Heart left ventricle (tissue), 16 donors: ENCODE measurements around the gene GSG1L. TPM values are rescaled to one million over a fixed set of nuclear protein-coding genes. Genes with fewer than 3 reads are reported as not detected.

Experiments used
- ATAC-seq, 4 donors: fragments of 200-7000 bp; cut with Tn5 transposase; one replicate each; pipeline ENCODE4 v1.9.1; 2020 to 2022; ENCODE audit warnings: moderate library complexity in 4 of 4, mild to moderate bottlenecking in 3 of 4, moderate number of reproducible peaks in 1 of 4
- DNase-seq, 5 donors: peaks; one replicate each; pipeline ENCODE4 v3.0.0-alpha.2; 2020
- H3K27ac ChIP-seq, 12 donors: fragments of 200-600 bp; sonication (generic) in 4 of 12; one replicate each; pipeline versions ENCODE4 v1.5.0 to v1.8.0; 2016 to 2022; ENCODE audit warnings: mild to moderate bottlenecking in 2 of 12
- H3K27me3 ChIP-seq, 9 donors: fragments of 200-600 bp; sonication (generic) in 2 of 9; one replicate each; pipeline versions ENCODE4 v1.5.1 to v1.8.0; 2016 to 2022; ENCODE audit warnings: mild to moderate bottlenecking in 3 of 9
- H3K36me3 ChIP-seq, 9 donors: fragments of 200-600 bp; sonication (generic) in 2 of 9; one replicate each; pipeline versions ENCODE4 v1.5.0 to v1.8.0; 2018 to 2022; ENCODE audit warnings: mild to moderate bottlenecking in 2 of 9
- H3K4me1 ChIP-seq, 12 donors: fragments of 200-600 bp; sonication (generic) in 4 of 12; one replicate each; pipeline versions ENCODE4 v1.5.0 to v1.8.0; 2016 to 2022; ENCODE audit warnings: mild to moderate bottlenecking in 3 of 12
- H3K4me3 ChIP-seq, 12 donors: fragments of 200-600 bp; sonication (generic) in 4 of 12; one replicate each; pipeline versions ENCODE4 v1.5.0 to v1.8.0; 2017 to 2022; ENCODE audit warnings: mild to moderate bottlenecking in 9 of 12, moderate library complexity in 4 of 12
- H3K9me3 ChIP-seq, 12 donors: fragments of 200-600 bp; sonication (generic) in 4 of 12; one replicate each; pipeline versions ENCODE4 v1.5.0 to v1.8.0; 2016 to 2022; ENCODE audit warnings: mild to moderate bottlenecking in 1 of 12
- POLR2A ChIP-seq, 2 donors: fragments of 450-650 bp; IDR thresholded peaks; one replicate each; pipeline ENCODE4 v1.6.1; 2017; ENCODE audit warnings: antibody characterized with exemption in 2 of 2, mild to moderate bottlenecking in 2 of 2, moderate library complexity in 2 of 2
- WGBS, 4 donors: extraction: QIAGEN DNeasy Blood & Tissue Kit in 2 of 4; methylation state at CpG; one replicate each; pipeline versions ENCODE4 v1.1.5 to v1.1.7; 2013 to 2018; 5-methylcytosine and 5-hydroxymethylcytosine counted together
- intact Hi-C, 10 donors: fragments of 100-400 bp; cut with DNase I; formaldehyde crosslinking; loops; one replicate each; pipeline versions ENCODE4 v1.11.1 to v1.14.2; 2022
- polyA plus RNA-seq, 2 donors: library from polyadenylated mRNA; stranded (reverse); fragments of 200-250 nt; gene quantifications; one replicate each; pipeline ENCODE4 v1.2.3, GENCODE V29; 2013
- total RNA-seq, 9 donors: library from RNA; depleted of rRNA in 2 of 9; stranded (reverse); fragments of >200 nt in 2 of 9; fragmentation: NEBNext Ultra II Directional in 3 of 9; extraction: Animal tissue kit (Norgen Biotek cat#: 25700) in 3 of 9; gene quantifications; one replicate each; pipeline versions ENCODE4 v1.1.0 to v1.2.4, GENCODE V29; 2016 to 2023
- TF ChIP-seq, protein P1 (sequence below), 12 donors: fragments of 200-600 bp; sonication (generic) in 4 of 12; IDR thresholded peaks; one replicate each; pipeline versions ENCODE4 v1.5.0 to v1.8.0; 2018 to 2022; ENCODE audit warnings: antibody characterized with exemption in 12 of 12, mild to moderate bottlenecking in 5 of 12
- donor health status: ischemic (EF 13 %, LVEDD 7.1; RV severe dilation, severe dysfunction).
- donor health status: healthy with polysubstance abuse.
- donor health status: DM: no; HTN: yes; CAD: no.
- donor health status: DM: no; HTN: no; CAD: no.
- donor health status: ischemic (EF 25% LVEDD 6.9; RV normal size, moderate dysfunction).
- donor health status: ischemic (EF 25% LVEDD 5.7; RV mildly dilated, moderate dysfunction).
- donor health status: healthy.
- donor health status: DM: yes; HTN: yes; CAD: no.
- donor health status: ischemic (EF 35%, LVEDD 5.7; RV mildly dilated, moderate dysfunction).
- donor health status: nonischemic (EF 11% LVEDD 7.7; RV severe dilation, severe dysfunction).
- donor health status: DM: yes; HTN: yes; CAD: no.
- donor health status: PGD.
- donor health status: ischemic (EF 29% LVEDD 5.4; RV normal size, mild dysfunction).
- donor health status: nonischemic (EF 23%, LVEDD 6.1; RV moderate dilation, normal function).

Gene GSG1L
- total and polyA plus RNA-seq, 11 donors = 0.11 to 8.7 (median 1.8) TPM; not detected in 4

DNA sequence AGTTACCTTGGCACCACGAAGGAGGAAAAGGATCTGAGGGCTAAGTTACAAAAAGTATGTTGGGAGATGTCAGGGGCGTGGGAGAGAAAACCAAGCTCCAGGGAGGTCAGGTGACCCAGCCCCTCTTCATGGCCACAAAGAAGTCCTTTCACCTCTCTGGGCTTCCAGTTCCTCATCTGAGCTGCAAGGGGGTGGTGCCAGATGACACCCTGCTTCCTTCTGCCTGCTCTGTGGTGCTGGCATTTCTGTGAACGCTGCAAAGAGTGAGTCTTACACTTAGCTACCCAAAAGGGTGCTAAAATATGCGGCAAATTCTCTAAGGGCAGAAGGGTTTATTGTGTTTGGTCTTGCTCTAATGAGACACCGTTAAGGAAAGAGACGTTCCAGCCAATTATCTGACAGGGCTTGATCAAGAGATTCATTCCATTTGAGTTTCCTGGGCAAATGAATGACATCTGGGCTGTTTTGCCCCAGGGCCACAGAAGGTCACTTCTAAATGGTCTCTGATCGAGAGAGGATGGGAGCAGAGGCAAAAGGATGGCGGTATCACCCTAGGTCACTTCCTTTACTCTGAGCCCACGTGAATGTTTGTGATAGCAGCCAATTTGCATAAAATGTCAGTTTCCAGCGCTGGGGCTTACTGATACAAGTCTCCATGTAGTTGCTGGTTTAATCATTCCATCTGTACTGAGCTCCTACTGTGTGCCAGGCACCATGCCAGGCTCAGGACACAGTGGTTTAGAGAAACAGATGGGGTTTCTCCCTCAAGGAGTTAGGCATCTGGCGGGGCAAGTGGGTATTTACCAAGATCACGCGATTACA, 303.3 kb downstream of the GSG1L start:
- H3K9me3 ChIP-seq = peaks cover 0 to 11% (median 7%) of the 10 kb centered on the region in 12 donors
- WGBS, 4 donors = 71 to 85% (median 79%) methylated on average over 13 of the region's 13 CpGs
- intact Hi-C loops = no loop called here
- H3K27me3 ChIP-seq = no peaks in the 10 kb centered on the region
- no peak overlapping the region for H3K27ac ChIP-seq
- ATAC-seq (peak in 1 of 4 donors; percentile 62), DNase-seq (no peak)
- H3K4me1 ChIP-seq = peaks cover 0 to 12% (median 0%) of the 10 kb centered on the region in 12 donors
- TF ChIP-seq, protein P1, sequence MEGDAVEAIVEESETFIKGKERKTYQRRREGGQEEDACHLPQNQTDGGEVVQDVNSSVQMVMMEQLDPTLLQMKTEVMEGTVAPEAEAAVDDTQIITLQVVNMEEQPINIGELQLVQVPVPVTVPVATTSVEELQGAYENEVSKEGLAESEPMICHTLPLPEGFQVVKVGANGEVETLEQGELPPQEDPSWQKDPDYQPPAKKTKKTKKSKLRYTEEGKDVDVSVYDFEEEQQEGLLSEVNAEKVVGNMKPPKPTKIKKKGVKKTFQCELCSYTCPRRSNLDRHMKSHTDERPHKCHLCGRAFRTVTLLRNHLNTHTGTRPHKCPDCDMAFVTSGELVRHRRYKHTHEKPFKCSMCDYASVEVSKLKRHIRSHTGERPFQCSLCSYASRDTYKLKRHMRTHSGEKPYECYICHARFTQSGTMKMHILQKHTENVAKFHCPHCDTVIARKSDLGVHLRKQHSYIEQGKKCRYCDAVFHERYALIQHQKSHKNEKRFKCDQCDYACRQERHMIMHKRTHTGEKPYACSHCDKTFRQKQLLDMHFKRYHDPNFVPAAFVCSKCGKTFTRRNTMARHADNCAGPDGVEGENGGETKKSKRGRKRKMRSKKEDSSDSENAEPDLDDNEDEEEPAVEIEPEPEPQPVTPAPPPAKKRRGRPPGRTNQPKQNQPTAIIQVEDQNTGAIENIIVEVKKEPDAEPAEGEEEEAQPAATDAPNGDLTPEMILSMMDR (IDR thresholded peaks at IDR 0.05) = no peak
- no peak for TF ChIP-seq POLR2A (IDR thresholded peaks at IDR 0.05)
- H3K4me3 ChIP-seq = no peak overlapping the region
- H3K36me3 ChIP-seq = peaks cover 0 to 61% (median 31%) of the 10 kb centered on the region in 9 donors

DNA sequence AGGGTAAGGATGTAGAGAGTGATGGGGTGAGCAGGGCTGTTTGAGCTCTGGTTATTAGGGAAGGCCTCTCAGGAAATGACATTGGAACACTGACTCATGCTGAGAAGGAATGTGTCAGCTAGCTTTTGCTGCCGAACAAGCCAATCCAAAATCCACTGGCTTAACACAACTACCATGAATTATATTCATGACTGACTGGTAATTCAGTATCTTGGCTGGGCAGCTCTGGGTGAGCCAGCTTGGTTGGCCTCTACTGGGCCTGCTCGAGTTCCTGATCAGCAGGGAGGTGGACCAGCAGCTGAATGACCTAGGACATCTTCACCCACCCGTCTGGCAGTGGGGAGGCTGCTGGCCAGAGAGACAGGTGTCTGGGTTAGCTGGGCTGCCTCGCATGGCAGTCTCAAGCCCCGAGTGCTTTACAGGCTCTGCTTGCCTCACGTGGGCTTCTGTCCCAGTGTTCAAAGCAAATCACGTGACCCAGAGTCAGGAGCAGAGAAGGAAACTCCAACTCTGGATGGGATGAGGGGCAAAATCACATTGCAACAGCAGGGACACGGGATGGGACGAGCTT, 304.1 kb downstream of the GSG1L start:
- intact Hi-C loops = no loop called here
- ATAC-seq (no peak), DNase-seq (no peak)
- TF ChIP-seq, protein P1 (IDR thresholded peaks at IDR 0.05) = no peak
- TF ChIP-seq POLR2A (IDR thresholded peaks at IDR 0.05) = no peak
- Histone ChIP-seq H3K4me3 (no peak overlapping the region), H3K9me3 (peaks cover 0 to 8% (median 5%) of the 10 kb centered on the region in 12 donors), H3K27me3 (no peaks in the 10 kb centered on the region), H3K36me3 (peaks cover 0 to 56% (median 29%) of the 10 kb centered on the region in 9 donors), H3K27ac (no peak overlapping the region), H3K4me1 (peaks cover 0 to 12% (median 0%) of the 10 kb centered on the region in 12 donors)
- 78 to 90% (median 84%) methylated on average over 7 to 9 of the region's 9 CpGs for WGBS, 4 donors

DNA sequence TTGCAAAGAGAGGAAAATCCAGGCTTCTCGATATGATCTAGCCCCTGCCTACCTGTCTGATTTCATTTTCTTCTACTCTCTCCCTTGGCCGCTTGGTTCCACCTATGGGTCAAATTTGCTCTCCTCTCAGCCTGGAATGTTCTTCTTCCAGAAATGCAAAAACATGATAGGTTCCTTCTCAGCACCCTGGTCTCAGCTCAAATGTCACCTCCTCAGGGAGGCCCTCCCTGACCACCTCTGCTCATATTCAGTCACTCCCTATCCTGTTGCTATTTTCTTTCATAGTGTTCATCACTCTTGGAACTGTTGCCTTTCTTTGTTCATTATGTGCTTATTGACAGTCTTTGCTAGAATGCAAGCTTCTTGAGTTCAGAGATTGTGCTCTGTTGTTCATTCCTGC, 305.0 kb downstream of the GSG1L start:
- Histone ChIP-seq H3K36me3 (peaks cover 0 to 47% (median 26%) of the 10 kb centered on the region in 9 donors), H3K9me3 (no peaks in the 10 kb centered on the region)

More for the DNA sequence above, 305.0 kb downstream of the GSG1L start:
- peaks cover 0 to 12% (median 0%) of the 10 kb centered on the region in 12 donors for H3K4me1 ChIP-seq
- ATAC-seq (no peak), DNase-seq (no peak)
- TF ChIP-seq, protein P1 (IDR thresholded peaks at IDR 0.05) = no peak
- TF ChIP-seq POLR2A (IDR thresholded peaks at IDR 0.05) = no peak
- H3K27me3 ChIP-seq = no peaks in the 10 kb centered on the region
- no peak overlapping the region for H3K4me3 ChIP-seq
- H3K27ac ChIP-seq = no peak overlapping the region
- 74 to 100% (median 99%) methylated on average over 2 of the region's 2 CpGs for WGBS, 4 donors
- intact Hi-C loops = no loop called here
